Endodermal cell (in vitro differentiated cells): ENCODE data around the gene SART3. TPM values are rescaled to one million over a fixed set of nuclear protein-coding genes. Genes with fewer than 3 reads are reported as not detected.

ENCODE experiments used
- DNase-seq: peaks from one replicate; pipeline ENCODE4 v3.0.0-alpha.2; 2017
- H3K27ac ChIP-seq: 2 replicates; pipeline ENCODE4 v1.5.1; 2013; ENCODE audit warnings: mild to moderate bottlenecking, low read depth, low read length, moderate library complexity
- H3K27me3 ChIP-seq: 2 replicates; pipeline ENCODE4 v1.6.1; 2013; ENCODE audit warnings: mild to moderate bottlenecking, low read length, moderate library complexity; ENCODE audit not compliant: insufficient read depth, control insufficient read depth, poor library complexity, severe bottlenecking
- H3K36me3 ChIP-seq: 2 replicates; pipeline ENCODE4 v1.7.0; 2013; ENCODE audit warnings: mild to moderate bottlenecking, low read length, moderate library complexity; ENCODE audit not compliant: control insufficient read depth, insufficient read depth
- H3K4me1 ChIP-seq: one replicate; pipeline ENCODE4 v1.7.0; 2013; ENCODE audit warnings: low read length; ENCODE audit not compliant: control insufficient read depth, insufficient read depth
- H3K4me3 ChIP-seq: 2 replicates; pipeline ENCODE4 v1.5.1; 2013; ENCODE audit warnings: mild to moderate bottlenecking, low read length, moderate library complexity
- H3K9ac ChIP-seq: 2 replicates; pipeline ENCODE4 v1.6.1; 2013; ENCODE audit warnings: mild to moderate bottlenecking, low read length, moderate library complexity; ENCODE audit not compliant: poor library complexity, severe bottlenecking; ENCODE audit errors: extremely low read depth
- H3K9me3 ChIP-seq: 2 replicates; pipeline ENCODE4 v1.6.1; 2013; ENCODE audit warnings: mild to moderate bottlenecking, low read length, moderate library complexity; ENCODE audit not compliant: control insufficient read depth
- H3K27ac Mint-ChIP-seq: 2 replicates; pipeline ENCODE4 v1.8.0; 2020; ENCODE audit warnings: mixed read lengths
- H3K27me3 Mint-ChIP-seq: 2 replicates; pipeline ENCODE4 v1.8.0; 2021; ENCODE audit warnings: mild to moderate bottlenecking, mixed read lengths; ENCODE audit not compliant: insufficient read depth
- H3K36me3 Mint-ChIP-seq: 2 replicates; pipeline ENCODE4 v1.8.0; 2020; ENCODE audit warnings: low read depth, mixed read lengths
- H3K4me1 Mint-ChIP-seq: 2 replicates; pipeline ENCODE4 v1.8.0; 2020; ENCODE audit warnings: mixed read lengths
- H3K4me3 Mint-ChIP-seq: 2 replicates; pipeline ENCODE4 v1.8.0; 2020; ENCODE audit warnings: mild to moderate bottlenecking, moderate library complexity, mixed read lengths
- H3K9me3 Mint-ChIP-seq: 2 replicates; pipeline ENCODE4 v1.8.0; 2020; ENCODE audit warnings: mild to moderate bottlenecking, mixed read lengths
- CTCF ChIP-seq: fragments of 200-600 bp; sonication (generic); conservative IDR thresholded peaks from 2 replicates; pipeline ENCODE4 v1.5.0; 2021; ENCODE audit warnings: antibody characterized with exemption, mild to moderate bottlenecking
- WGBS, 2 experiments: methylation state at CpG; one replicate each; pipeline versions ENCODE4 v1.1.5 to v1.1.7; 2013; ENCODE audit warnings: missing lambda C conversion rate in 2 of 2, mixed read lengths in 1 of 2; ENCODE audit not compliant: insufficient coverage in 1 of 2, insufficient read length in 1 of 2; 5-methylcytosine and 5-hydroxymethylcytosine counted together
- total RNA-seq, 2 donors: library from RNA; stranded (reverse); fragmentation: NEBNext Ultra II Directional in 1 of 2; extraction: Animal tissue kit (Norgen Biotek cat#: 25700) in 1 of 2; gene quantifications; 2 replicates in 1 of 2; 3 replicates in 1 of 2; pipeline ENCODE4 v1.2.1, GENCODE V29; 2021

SART3 gene
- total RNA-seq, 2 donors from 2014 or later, result 83.5 to 86.2 TPM

- Mint-ChIP-seq H3K4me3 (no peak overlapping the region), H3K9me3 (no peaks in the 10 kb centered on the region), H3K36me3 (peaks cover 41% of the 10 kb centered on the region), H3K4me1 (peaks cover 3% of the 10 kb centered on the region), H3K27ac (no peak overlapping the region), H3K27me3 (no peaks in the 10 kb centered on the region)
- TF ChIP-seq CTCF, result no peak
- H3K27ac ChIP-seq, result no peak overlapping the region
- peaks cover 52% of the 10 kb centered on the region for H3K36me3 ChIP-seq
- no peaks in the 10 kb centered on the region for H3K27me3 ChIP-seq
- no peaks in the 10 kb centered on the region for H3K4me1 ChIP-seq
- WGBS, 2 experiments, result 93 to 94% methylated on average over 2 of the region's 2 CpGs
- no peak overlapping the region for H3K9ac ChIP-seq
- DNase-seq, result peak; percentile 30
- H3K9me3 ChIP-seq, result no peaks in the 10 kb centered on the region
- H3K4me3 ChIP-seq, result no peak overlapping the region
These were observed 5.0 kb upstream of the SART3 start for GRCh38 chr12:108565976-108566375.

- Mint-ChIP-seq H3K27me3 (no peaks in the 10 kb centered on the region), H3K4me3 (no peak overlapping the region), H3K4me1 (peaks cover 5% of the 10 kb centered on the region), H3K36me3 (peaks cover 41% of the 10 kb centered on the region), H3K9me3 (no peaks in the 10 kb centered on the region), H3K27ac (no peak overlapping the region)
- Histone ChIP-seq H3K27ac (no peak overlapping the region), H3K36me3 (peaks cover 52% of the 10 kb centered on the region), H3K9ac (no peak overlapping the region), H3K4me3 (no peak overlapping the region), H3K4me1 (no peaks in the 10 kb centered on the region), H3K9me3 (no peaks in the 10 kb centered on the region), H3K27me3 (no peaks in the 10 kb centered on the region)
- peak; percentile 12 for DNase-seq
- TF ChIP-seq CTCF, result no peak
- 98% methylated on average over 3 of the region's 3 CpGs; no CpG with 5 or more reads in 1 of the 2 experiments for WGBS, 2 experiments
These were observed 4.2 kb upstream of the SART3 start for GRCh38 chr12:108565146-108565545.

- Histone ChIP-seq H3K4me1 (no peaks in the 10 kb centered on the region), H3K36me3 (peaks cover 52% of the 10 kb centered on the region), H3K4me3 (no peak overlapping the region), H3K27me3 (no peaks in the 10 kb centered on the region), H3K27ac (no peak overlapping the region), H3K9ac (no peak overlapping the region), H3K9me3 (no peaks in the 10 kb centered on the region)
- H3K36me3 Mint-ChIP-seq, result peaks cover 41% of the 10 kb centered on the region
- peaks cover 10% of the 10 kb centered on the region for H3K4me1 Mint-ChIP-seq
- H3K27me3 Mint-ChIP-seq, result no peaks in the 10 kb centered on the region
- no peak for TF ChIP-seq CTCF
- no peaks in the 10 kb centered on the region for H3K9me3 Mint-ChIP-seq
- H3K4me3 Mint-ChIP-seq, result no peak overlapping the region
- DNase-seq, result no peak
- H3K27ac Mint-ChIP-seq, result no peak overlapping the region
These were observed 3.8 kb upstream of the SART3 start for GRCh38 chr12:108564724-108565123.
